Caki2 (cell line): ENCODE results near the gene SLC35B1. TPM values are rescaled to one million over a fixed set of nuclear protein-coding genes. Genes with fewer than 3 reads are reported as not detected.

Experiments
- DNase-seq: peaks from one replicate; pipeline ENCODE4 v3.0.0-alpha.2; 2015; ENCODE audit warnings: low read depth
- in situ Hi-C: cut with HindIII; loops from 2 replicates; pipeline ENCODE4 v1.10.0; 2016; ENCODE audit warnings: low sequenced_read_pairs, low pct_unique_long_range_greater_than_20kb, mixed read lengths
- total RNA-seq: library from RNA; depleted of rRNA; stranded (reverse); fragments of >200 nt; shearing (Covaris generic); gene quantifications from 2 replicates; pipeline ENCODE4 v1.2.3, GENCODE V29; 2014; ENCODE audit warnings: low replicate concordance; rRNA removed

Gene SLC35B1, protein sequence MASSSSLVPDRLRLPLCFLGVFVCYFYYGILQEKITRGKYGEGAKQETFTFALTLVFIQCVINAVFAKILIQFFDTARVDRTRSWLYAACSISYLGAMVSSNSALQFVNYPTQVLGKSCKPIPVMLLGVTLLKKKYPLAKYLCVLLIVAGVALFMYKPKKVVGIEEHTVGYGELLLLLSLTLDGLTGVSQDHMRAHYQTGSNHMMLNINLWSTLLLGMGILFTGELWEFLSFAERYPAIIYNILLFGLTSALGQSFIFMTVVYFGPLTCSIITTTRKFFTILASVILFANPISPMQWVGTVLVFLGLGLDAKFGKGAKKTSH
- total RNA-seq, result 78.0 and 106 TPM in 2 replicates

GRCh38 chr17:49707608-49708514 lies at the start of gene SLC35B1:
Gene SLC35B1, minus strand, starts transcription at chr17:49707964. Its CDS starts 131 bp downstream, at chr17:49707833.
- in situ Hi-C loops, result no loop called here
- peak; percentile 99 for DNase-seq

GRCh38 chr17:49757151-49757777 lies 49.5 kb upstream of the SLC35B1 start:
- no peak for DNase-seq
- in situ Hi-C loops, result no loop called here

DNA sequence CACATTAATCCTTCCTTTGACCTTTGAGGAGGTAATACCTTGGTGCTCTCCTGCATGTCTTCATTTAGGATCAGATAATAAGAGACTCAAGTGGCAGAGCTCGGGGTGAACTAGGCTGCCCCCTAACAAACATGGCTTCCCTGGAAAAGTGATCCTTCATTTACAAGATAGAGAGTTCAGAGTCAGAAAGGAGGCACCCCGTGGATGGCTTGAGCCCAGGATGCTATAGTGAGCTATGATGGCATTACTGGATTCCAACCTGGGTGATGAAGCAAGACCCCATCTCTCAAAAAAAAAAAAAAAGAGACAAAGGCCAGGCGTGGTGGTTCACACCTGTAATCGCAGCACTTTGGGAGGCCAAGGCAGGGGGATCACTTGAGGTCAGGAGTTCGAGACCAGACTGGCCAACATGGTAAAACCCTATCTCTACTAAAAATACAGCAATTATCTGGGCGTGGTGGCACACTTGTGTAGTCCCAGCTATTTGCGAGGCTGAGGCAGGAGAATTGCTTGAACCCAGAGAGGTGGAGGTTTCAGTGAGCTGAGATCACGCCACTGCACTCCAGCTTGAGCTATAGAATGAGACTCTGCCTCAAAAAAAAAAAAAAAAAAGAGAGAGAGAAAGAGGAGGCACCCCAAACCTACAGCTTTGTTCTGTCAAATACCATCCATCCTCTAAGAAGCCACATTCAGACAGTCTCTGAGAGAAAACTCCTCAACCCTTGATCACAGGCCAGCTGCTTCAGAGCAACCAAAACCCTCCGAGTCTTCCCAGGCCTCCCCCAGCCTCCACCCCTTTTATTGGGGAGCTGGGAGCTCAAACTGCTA lies 48.8 kb upstream of the SLC35B1 start:
- in situ Hi-C loops, result no loop called here
- DNase-seq, result no peak

- in situ Hi-C loops, result no loop called here
- no peak for DNase-seq
Observed at GRCh38 chr17:49755663-49756283, 48.0 kb upstream of the SLC35B1 start.

- DNase-seq, result no peak
- in situ Hi-C loops, result no loop called here
Observed at GRCh38 chr17:49753959-49754391, 46.2 kb upstream of the SLC35B1 start.

DNA sequence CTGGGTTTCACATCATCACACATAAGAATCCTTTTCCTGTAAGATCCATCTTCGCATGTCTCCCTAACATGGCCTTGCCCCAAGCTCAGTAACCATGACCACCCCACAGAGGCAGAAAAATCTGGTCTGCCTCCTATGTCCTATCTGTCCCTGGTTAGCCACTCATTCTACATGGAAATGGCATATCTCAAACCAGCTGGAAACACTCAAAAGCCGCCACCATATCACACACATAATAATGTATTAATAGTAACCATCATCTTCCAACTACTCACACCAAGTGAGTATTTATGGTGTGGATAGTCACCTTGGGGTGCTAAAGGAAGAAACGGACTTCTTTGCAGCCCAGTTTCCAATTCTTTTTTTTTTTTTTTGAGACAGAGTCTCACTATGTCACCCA lies 44.7 kb upstream of the SLC35B1 start:
- in situ Hi-C loops, result no loop called here

GRCh38 chr17:49749730-49750129 lies 42.0 kb upstream of the SLC35B1 start:
- no peak for DNase-seq
- in situ Hi-C loops, result no loop called here

More for the DNA sequence above, 44.7 kb upstream of the SLC35B1 start:
- no peak for DNase-seq

DNA sequence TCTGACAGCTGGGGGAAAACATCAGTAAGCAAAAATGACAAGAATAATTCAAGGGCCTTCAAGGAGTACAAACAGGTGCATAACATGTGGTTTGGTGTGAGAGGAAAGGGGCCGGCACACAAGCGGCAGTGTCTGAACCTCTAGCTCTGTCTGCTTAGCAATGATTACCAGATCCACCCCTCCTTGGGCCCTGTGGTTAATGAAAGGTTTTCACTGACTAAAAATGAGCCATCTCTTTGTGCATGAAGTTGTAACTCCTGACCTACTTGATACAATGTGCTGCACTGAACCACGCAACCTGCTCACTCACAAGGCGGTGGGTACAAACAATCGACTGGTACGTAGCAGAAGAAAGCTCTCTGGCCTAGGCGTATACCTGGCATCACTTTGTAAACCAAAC lies 41.0 kb upstream of the SLC35B1 start:
- in situ Hi-C loops, result no loop called here
- no peak for DNase-seq

DNA sequence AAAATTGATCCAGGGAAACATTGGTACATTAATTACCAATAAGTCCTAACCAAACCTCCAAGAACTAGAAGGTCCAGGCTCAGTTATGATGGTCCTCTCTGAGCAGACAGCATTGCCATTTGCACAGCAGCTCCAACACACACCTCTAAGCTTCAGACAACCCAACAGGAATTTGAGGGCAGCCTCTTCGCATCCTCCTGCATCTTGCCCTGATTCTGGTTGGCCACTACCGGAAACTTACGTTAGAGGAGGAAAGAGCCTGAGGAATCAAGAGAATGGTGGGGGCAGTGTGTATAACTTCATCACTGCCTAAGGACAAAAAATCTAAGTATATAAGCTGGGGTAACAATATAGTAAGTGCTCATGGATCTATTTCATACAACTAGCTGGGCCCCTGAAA lies 40.5 kb upstream of the SLC35B1 start:
- in situ Hi-C loops, result no loop called here
- no peak for DNase-seq

DNA sequence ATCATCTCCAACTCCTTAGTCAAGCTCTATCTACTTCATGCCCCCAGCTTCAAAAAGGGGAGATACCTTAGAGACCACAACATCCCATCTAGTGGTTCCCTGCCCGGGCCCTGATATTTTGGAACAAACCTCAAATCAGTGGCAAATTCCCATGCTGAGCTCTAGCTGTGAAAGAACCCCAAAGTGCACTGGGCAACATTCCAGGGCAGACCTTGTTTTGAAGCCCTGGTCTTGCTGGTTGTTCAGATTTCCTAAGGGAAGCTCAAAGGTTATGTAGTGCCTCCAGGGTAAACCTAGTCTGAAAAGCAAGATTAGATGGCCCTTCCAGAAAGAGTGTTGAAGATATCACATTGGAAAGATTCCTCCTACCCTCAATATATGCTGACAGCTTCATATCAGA lies 39.9 kb upstream of the SLC35B1 start:
- no peak for DNase-seq

DNA sequence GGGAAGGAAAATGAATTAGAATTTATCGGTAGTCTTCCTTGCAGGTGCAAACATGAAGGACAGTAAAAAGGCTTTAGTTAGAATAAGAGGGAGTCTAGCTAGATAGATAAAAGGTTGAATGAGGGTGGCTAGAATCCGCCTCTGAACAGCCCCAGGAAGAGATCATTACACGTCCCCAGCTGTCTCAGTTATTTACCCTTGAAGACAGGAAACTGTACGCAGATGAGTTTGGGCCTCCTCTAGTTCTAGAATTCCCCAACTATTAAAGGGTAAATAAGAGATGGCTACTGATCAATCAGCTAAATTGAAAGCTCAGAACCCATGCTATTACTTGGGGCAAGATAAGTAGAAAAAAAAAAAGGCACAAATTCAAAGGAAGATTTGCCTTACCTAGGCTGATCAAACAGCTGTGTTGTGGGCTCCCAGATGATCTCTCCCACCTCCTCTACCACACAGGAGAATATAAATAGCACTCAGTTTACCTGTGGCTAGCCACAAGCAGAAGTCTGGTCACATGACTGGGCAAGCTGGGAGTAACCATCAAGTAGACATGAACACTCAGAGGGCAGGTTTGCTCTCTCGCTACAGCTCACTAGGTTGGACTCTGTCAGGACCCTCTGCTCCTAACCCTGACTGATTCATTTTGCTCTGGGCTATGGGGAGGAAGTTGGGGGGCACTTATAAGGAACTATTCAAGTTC lies 39.2 kb upstream of the SLC35B1 start:
- DNase-seq, result no peak
- in situ Hi-C loops, result no loop called here

More for the DNA sequence above, 39.9 kb upstream of the SLC35B1 start:
- in situ Hi-C loops, result no loop called here

DNA sequence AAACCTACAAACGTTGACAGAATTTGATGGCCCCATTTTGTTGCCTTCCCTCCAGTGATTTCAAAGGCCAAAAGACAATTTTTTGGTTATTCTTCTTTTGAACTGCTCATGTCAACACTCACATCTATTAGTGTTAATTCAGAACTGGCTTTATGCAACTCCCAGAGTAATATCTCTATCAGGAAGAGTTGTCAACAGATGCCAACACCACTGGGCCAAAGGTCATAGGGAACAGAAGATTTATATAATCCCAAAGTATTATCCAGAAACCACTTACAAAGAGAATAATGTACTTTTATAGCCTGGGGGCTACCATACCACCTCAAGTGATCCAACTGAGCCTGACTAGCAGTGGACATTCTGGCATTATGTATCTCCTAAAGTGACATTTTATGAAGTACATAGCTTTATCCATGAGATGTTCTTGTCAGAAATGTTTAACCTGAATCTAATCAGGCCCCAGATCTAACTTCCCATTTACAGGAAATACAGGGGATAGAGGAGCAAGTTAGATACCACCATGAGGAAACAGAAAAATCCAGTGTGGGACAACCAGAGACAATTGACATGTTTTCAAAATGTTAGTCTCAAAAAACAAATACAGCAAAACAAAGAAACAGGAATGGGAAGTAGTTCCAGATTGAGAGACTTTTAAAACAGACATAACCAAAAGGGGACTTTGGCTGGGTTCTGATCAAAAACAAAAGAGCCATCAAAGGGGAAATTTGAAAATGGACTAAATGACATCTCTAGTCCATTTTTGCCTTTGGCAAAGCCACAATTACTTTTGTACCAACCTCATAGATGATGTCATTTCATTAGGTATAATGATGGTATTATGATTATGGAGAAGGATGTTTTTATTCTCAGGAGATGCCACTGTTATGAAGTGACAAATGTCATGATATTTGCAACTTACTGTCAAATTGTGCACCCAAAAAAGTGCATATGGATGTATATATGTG lies 37.7 kb upstream of the SLC35B1 start:
- in situ Hi-C loops, result no loop called here
- no peak for DNase-seq

- in situ Hi-C loops, result no loop called here
- DNase-seq, result no peak
Observed at GRCh38 chr17:49742166-49742638, 34.4 kb upstream of the SLC35B1 start.

DNA sequence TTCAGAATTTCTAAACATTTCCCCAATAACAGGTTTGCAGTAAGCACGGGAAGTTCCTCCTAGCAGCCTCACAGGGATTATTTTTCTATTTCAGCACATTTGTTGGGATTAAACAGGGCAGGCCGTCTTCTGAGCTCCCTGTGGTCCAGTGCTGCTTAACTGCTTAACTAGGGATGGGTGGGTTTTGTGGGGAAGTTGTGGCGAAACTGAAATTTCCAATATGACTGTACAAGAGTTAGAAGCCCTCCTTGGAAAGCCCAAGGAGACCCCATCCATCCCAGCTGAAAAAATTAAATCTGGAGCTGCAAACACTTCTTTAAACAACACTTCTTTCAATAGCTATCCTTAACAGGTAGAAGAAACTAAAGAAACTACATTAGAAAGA lies 33.9 kb upstream of the SLC35B1 start:
- in situ Hi-C loops, result no loop called here
- DNase-seq, result no peak

- in situ Hi-C loops, result no loop called here
- DNase-seq, result no peak
Observed at GRCh38 chr17:49741009-49741691, 33.4 kb upstream of the SLC35B1 start.
